Mucosa of descending colon (tissue), 3 donors: ENCODE measurements around the gene RAB11FIP3. TPM values are rescaled to one million over a fixed set of nuclear protein-coding genes. Genes with fewer than 3 reads are reported as not detected.

Source experiments
- ATAC-seq: fragments of 200-7000 bp; cut with Tn5 transposase; one replicate; pipeline ENCODE4 v1.9.1; 2020; ENCODE audit warnings: mild to moderate bottlenecking, moderate library complexity
- DNase-seq, 3 donors: peaks; one replicate each; pipeline ENCODE4 v3.0.0-alpha.2; 2020
- H3K36me3 ChIP-seq: fragments of 200-600 bp; one replicate; pipeline ENCODE4 v1.8.0; 2021; ENCODE audit warnings: low read depth, mild to moderate bottlenecking
- H3K4me1 ChIP-seq: fragments of 200-600 bp; one replicate; pipeline ENCODE4 v1.8.0; 2021; ENCODE audit warnings: low read depth, mild to moderate bottlenecking
- H3K4me3 ChIP-seq: fragments of 200-600 bp; one replicate; pipeline ENCODE4 v1.8.0; 2021; ENCODE audit warnings: mild to moderate bottlenecking
- H3K9me3 ChIP-seq: fragments of 200-600 bp; one replicate; pipeline ENCODE4 v1.8.0; 2021; ENCODE audit warnings: mild to moderate bottlenecking
- CTCF ChIP-seq: fragments of 200-600 bp; IDR thresholded peaks from one replicate; pipeline ENCODE4 v1.8.0; 2022; ENCODE audit warnings: antibody characterized with exemption, mild to moderate bottlenecking
- intact Hi-C, 2 donors: fragments of 100-400 bp; cut with DNase I in 1 of 2; cut with micrococcal nuclease in 1 of 2; formaldehyde crosslinking; loops; one replicate each; pipeline versions ENCODE4 v1.11.0 to v1.11.1; 2022; cut with DNase I, micrococcal nuclease
- total RNA-seq, 3 donors: library from RNA; stranded (reverse); fragmentation: NEBNext Ultra II Directional in 2 of 3; extraction: Animal tissue kit (Norgen Biotek cat#: 25700) in 2 of 3; gene quantifications; one replicate each; pipeline versions ENCODE4 v1.2.1 to v1.2.4, GENCODE V29; 2021 to 2023
- donor health status: DM: no; HTN: no; CAD: no; lungs with moderate emphysema.
- donor health status: DM: no; HTN: no; CAD: no.
- donor health status: DM: no; HTN: yes; CAD: no.

The RAB11FIP3 gene
- total RNA-seq, 3 donors from 2014 or later = 22.3 to 45.6 (median 30.7) TPM

GRCh38 chr16:539901-540530 is 114.6 kb downstream of the RAB11FIP3 start:
- no peak for ATAC-seq
- H3K36me3 ChIP-seq = no peaks in the 10 kb centered on the region
- intact Hi-C loops = no loop called here

GRCh38 chr16:540645-541340 is 115.3 kb downstream of the RAB11FIP3 start:
- Histone ChIP-seq H3K4me3 (no peak overlapping the region), H3K9me3 (no peaks in the 10 kb centered on the region), H3K4me1 (peaks cover 2% of the 10 kb centered on the region), H3K36me3 (no peaks in the 10 kb centered on the region)
- no peak for TF ChIP-seq CTCF
- DNase-seq = no peak
- ATAC-seq = no peak
- intact Hi-C loops = no loop called here

More at GRCh38 chr16:539901-540530, 114.6 kb downstream of the RAB11FIP3 start:
- Histone ChIP-seq H3K4me3 (no peak overlapping the region), H3K9me3 (no peaks in the 10 kb centered on the region), H3K4me1 (peaks cover 10% of the 10 kb centered on the region)
- DNase-seq = no peak
- TF ChIP-seq CTCF = no peak

- H3K9me3 ChIP-seq = no peaks in the 10 kb centered on the region
- H3K36me3 ChIP-seq = no peaks in the 10 kb centered on the region
- H3K4me1 ChIP-seq = no peaks in the 10 kb centered on the region
- TF ChIP-seq CTCF = no peak
- intact Hi-C loops = no loop called here
- ATAC-seq (no peak), DNase-seq (no peak)
- H3K4me3 ChIP-seq = no peak overlapping the region
Measured at GRCh38 chr16:543301-544164, 118.1 kb downstream of the RAB11FIP3 start.

GRCh38 chr16:544517-544916 is 119.1 kb downstream of the RAB11FIP3 start:
- Histone ChIP-seq H3K4me3 (no peak overlapping the region), H3K36me3 (no peaks in the 10 kb centered on the region), H3K4me1 (no peaks in the 10 kb centered on the region), H3K9me3 (no peaks in the 10 kb centered on the region)
- intact Hi-C loops = no loop called here
- ATAC-seq (no peak), DNase-seq (no peak)
- TF ChIP-seq CTCF = no peak

- Histone ChIP-seq H3K4me1 (no peaks in the 10 kb centered on the region), H3K4me3 (no peak overlapping the region), H3K9me3 (no peaks in the 10 kb centered on the region), H3K36me3 (no peaks in the 10 kb centered on the region)
- peak; percentile 91 for ATAC-seq
- intact Hi-C loops = no loop called here
- peak; percentile 86 to 90 (median 88) for DNase-seq
- peak; percentile 36 for TF ChIP-seq CTCF
Measured at GRCh38 chr16:546909-547770, 121.7 kb downstream of the RAB11FIP3 start.
